Measurements from ENCODE around the gene DHRS9. TPM values are rescaled to one million over a fixed set of nuclear protein-coding genes. Genes with fewer than 3 reads are reported as not detected.

DHRS9 gene
- total and polyA plus RNA-seq, 9 of the 15 experiments (the other 6 are each of a cell fraction or from before 2014, with no cell fraction given): 0.27 to 1.7 (median 0.69) TPM

DNA sequence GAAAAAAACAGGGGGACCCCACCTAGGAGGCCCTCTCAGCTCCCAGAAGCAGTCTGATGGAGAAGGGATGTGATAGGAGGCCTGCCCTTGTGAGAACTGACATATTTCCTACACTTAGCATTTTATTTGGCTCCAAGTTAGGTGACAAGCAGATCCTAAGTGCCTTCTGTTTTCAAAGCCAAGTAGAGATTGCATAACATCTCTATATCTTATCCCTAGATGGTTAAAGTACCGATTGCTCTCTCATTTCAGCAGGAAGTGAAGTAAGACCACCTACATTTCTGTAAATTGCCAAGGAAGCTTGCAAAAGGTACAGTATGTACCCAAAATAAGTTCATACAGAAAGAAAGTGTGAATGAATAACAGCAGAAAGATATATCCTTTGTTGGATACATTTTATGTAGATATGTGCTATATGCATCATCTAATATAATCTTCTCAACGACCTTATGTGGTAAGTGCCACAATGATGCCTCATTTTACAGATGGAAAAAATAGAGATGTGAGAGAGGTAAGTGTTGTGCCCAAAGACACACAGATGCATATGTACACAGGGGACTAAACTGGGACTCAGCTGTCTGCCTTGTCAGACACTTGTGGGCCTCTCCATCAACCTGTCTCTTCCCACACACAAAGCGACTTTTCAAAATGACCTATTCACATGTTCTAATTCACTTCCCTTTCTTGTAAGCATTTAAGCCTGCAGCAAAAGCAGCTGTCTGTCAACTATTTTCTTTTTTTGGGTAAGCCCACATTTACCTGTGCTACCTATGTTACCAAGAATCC, 38.9 kb downstream of the DHRS9 start:
- Histone ChIP-seq H3K36me3 (ENCODE audit: control insufficient read depth, insufficient read depth, low read length) (no peaks in the 10 kb centered on the region), H4K20me1 (replicated peaks; ENCODE audit: control insufficient read depth, insufficient read depth, low read length) (no peaks in the 10 kb centered on the region), H3K9me1 (ENCODE audit: control insufficient read depth, insufficient read depth, low read length) (no peaks in the 10 kb centered on the region), H3K4me3 (no peak overlapping the region), H3K9ac (ENCODE audit: insufficient read depth in 1 of 2, low read depth in 2 of 2, low read length in 2 of 2) (no peak overlapping the region), H3K27ac (ENCODE audit: extremely low read depth, low read depth, low read length) (no peak overlapping the region), H2AFZ (ENCODE audit: low read depth, low read length) (no peak overlapping the region), H3K9me3 (replicated peaks; ENCODE audit: control insufficient read depth, insufficient read depth, low read depth, low read length) (no peaks in the 10 kb centered on the region), H3K27me3 (ENCODE audit: control insufficient read depth in 2 of 2, insufficient read depth in 2 of 2, low read length in 2 of 2) (no peaks in the 10 kb centered on the region), H3K4me1 (replicated peaks in 1 of 2; ENCODE audit: control insufficient read depth in 2 of 2, insufficient read depth in 2 of 2, low read length in 2 of 2) (peaks cover 0 to 17% of the 10 kb centered on the region in 2 experiments; a peak in 4 of 5 replicates), H3K79me2 (ENCODE audit: control insufficient read depth, insufficient read depth, low read length) (no peaks in the 10 kb centered on the region), H3K4me2 (ENCODE audit: insufficient read depth, low read length) (no peak overlapping the region)
- CTCF ChIA-PET (ENCODE audit: low intra/inter-chr PET ratio): interaction anchor here (0.7 to 3.7 kb wide), 4 partner anchors 32 to 168 kb away, joined by 4 to 20 read pairs (median 7); no protein-coding TSS in a partner anchor
- intact Hi-C loops (cut with micrococcal nuclease): loop anchor here (2.0 to 5.0 kb wide), 2 partner anchors 76 to 169 kb away; partner anchors contain the start of gene ABCB11
- no peak for FAIRE-seq
- WGBS (ENCODE audit: insufficient coverage, low coverage, missing lambda C conversion rate): 29% methylated on average over 3 of the region's 3 CpGs
- no TSS peak for BruUV-seq (replicated peaks)
- POLR2A ChIA-PET: interaction anchor here (1.2 to 1.7 kb wide), 3 partner anchors 12 to 33 kb away, joined by 3 to 6 read pairs (median 4); no protein-coding TSS in a partner anchor
- in situ Hi-C loops (cut with MboI): no loop called here
- ATAC-seq: no peak
- DNase-seq (ENCODE audit: extremely low read depth in 1 of 4, low spot score in 3 of 4): no peak
- TF ChIP-seq SPI1 (IDR thresholded peaks at IDR 0.05; ENCODE audit: borderline replicate concordance, low read depth, low read length): 0 out of 2 replicates have a peak, but pooled peaks have one; percentile 40
- TF ChIP-seq, protein P1, sequence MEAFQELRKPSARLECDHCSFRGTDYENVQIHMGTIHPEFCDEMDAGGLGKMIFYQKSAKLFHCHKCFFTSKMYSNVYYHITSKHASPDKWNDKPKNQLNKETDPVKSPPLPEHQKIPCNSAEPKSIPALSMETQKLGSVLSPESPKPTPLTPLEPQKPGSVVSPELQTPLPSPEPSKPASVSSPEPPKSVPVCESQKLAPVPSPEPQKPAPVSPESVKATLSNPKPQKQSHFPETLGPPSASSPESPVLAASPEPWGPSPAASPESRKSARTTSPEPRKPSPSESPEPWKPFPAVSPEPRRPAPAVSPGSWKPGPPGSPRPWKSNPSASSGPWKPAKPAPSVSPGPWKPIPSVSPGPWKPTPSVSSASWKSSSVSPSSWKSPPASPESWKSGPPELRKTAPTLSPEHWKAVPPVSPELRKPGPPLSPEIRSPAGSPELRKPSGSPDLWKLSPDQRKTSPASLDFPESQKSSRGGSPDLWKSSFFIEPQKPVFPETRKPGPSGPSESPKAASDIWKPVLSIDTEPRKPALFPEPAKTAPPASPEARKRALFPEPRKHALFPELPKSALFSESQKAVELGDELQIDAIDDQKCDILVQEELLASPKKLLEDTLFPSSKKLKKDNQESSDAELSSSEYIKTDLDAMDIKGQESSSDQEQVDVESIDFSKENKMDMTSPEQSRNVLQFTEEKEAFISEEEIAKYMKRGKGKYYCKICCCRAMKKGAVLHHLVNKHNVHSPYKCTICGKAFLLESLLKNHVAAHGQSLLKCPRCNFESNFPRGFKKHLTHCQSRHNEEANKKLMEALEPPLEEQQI (IDR thresholded peaks at IDR 0.05): no peak
- peak; percentile 77 for TF ChIP-seq CEBPB (tag; IDR thresholded peaks at IDR 0.05)
- no peak for TF ChIP-seq CEBPG (CRISPR knock-in tag; IDR thresholded peaks at IDR 0.05)
- peak; percentile 67 to 72 for TF ChIP-seq CEBPG (tag; conservative IDR thresholded peaks at IDR 0.05 in 1 of 2, IDR thresholded peaks at IDR 0.05 in 1 of 2)
- no peak for TF ChIP-seq PPARD (CRISPR knock-in tag; IDR thresholded peaks at IDR 0.05)
